Measurements from ENCODE around the gene GNB1.
A peak's percentile ranks its signal among the peaks of the same experiment; 100 is the strongest.
"Not testable (repeated sequence)": the region's sequence is repeated elsewhere in the genome, so short reads cannot be mapped to it uniquely, and the experiment has no call there.

The GNB1 gene

DNA sequence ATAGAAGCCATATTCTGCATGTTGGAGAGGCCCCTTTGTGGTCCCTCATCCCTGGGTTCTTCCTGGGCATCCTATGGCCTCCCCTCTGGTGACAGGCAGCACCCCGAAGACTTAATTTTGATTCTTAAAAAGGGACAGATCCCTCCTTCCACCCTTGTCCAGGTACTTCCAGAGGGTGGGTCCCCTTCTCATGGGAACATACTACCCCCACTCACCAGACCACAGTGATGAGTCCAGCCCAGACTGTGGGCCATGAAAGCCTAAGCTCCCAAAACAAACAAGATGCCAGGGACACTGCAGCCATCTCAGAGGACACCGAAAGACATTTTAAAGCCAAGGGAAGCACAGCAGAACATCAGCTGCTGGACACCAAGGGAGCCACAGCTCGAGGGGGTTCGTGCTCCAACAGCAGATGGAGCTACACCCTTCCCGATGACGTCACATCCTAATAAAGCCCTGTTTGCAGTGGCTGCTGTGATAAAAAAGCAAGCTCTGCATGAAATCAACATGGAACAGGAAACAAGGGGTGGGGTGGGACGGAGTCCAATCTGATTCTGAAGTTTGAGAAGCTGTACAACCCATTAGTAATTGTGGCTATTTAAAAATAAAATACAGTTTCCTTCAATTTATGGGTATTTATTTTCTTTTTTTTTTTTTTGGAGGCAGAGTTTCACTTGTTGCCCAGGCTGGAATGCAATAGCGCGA is 32.4 kb downstream of the GNB1 start:
- no peaks in the 10 kb centered on the region for H3K36me3 ChIP-seq (ENCODE audit: low read length)
- H3K4me3 ChIP-seq (ENCODE audit: insufficient read depth, low read length, poor library complexity, severe bottlenecking), result no peak overlapping the region
- H3K79me2 ChIP-seq (ENCODE audit: insufficient read depth, low read length), result peaks cover 100% of the 10 kb centered on the region
- H4K20me1 ChIP-seq (ENCODE audit: low read depth, low read length), result peaks cover 23% of the 10 kb centered on the region
- no peak overlapping the region for H3K4me2 ChIP-seq (ENCODE audit: low read depth, low read length, poor library complexity, severe bottlenecking)
- TF ChIP-seq, protein P1, sequence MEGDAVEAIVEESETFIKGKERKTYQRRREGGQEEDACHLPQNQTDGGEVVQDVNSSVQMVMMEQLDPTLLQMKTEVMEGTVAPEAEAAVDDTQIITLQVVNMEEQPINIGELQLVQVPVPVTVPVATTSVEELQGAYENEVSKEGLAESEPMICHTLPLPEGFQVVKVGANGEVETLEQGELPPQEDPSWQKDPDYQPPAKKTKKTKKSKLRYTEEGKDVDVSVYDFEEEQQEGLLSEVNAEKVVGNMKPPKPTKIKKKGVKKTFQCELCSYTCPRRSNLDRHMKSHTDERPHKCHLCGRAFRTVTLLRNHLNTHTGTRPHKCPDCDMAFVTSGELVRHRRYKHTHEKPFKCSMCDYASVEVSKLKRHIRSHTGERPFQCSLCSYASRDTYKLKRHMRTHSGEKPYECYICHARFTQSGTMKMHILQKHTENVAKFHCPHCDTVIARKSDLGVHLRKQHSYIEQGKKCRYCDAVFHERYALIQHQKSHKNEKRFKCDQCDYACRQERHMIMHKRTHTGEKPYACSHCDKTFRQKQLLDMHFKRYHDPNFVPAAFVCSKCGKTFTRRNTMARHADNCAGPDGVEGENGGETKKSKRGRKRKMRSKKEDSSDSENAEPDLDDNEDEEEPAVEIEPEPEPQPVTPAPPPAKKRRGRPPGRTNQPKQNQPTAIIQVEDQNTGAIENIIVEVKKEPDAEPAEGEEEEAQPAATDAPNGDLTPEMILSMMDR (IDR thresholded peaks at IDR 0.05; ENCODE audit: insufficient read depth, low read length, poor library complexity, severe bottlenecking), result no peak
- TF ChIP-seq EZH2phosphoT487 (conservative IDR thresholded peaks at IDR 0.05; ENCODE audit: low read length), result no peak
- no peak overlapping the region for H2AFZ ChIP-seq (ENCODE audit: low read depth, low read length, severe bottlenecking)
- H3K9ac ChIP-seq (ENCODE audit: low read length), result no peak overlapping the region
- no peaks in the 10 kb centered on the region for H3K9me2 ChIP-seq (replicated peaks; ENCODE audit: insufficient read depth, low read length)
- 0 out of 2 replicates have a peak overlapping the region, but pooled peaks have one; percentile 18 for H3K27ac ChIP-seq (ENCODE audit: low read depth, low read length)
- no peaks in the 10 kb centered on the region for H3K9me3 ChIP-seq (ENCODE audit: insufficient read depth, low read length)
- H3F3A ChIP-seq (ENCODE audit: insufficient read depth), result peaks cover 17% of the 10 kb centered on the region
- H3K27me3 ChIP-seq (ENCODE audit: low read length), result no peaks in the 10 kb centered on the region

DNA sequence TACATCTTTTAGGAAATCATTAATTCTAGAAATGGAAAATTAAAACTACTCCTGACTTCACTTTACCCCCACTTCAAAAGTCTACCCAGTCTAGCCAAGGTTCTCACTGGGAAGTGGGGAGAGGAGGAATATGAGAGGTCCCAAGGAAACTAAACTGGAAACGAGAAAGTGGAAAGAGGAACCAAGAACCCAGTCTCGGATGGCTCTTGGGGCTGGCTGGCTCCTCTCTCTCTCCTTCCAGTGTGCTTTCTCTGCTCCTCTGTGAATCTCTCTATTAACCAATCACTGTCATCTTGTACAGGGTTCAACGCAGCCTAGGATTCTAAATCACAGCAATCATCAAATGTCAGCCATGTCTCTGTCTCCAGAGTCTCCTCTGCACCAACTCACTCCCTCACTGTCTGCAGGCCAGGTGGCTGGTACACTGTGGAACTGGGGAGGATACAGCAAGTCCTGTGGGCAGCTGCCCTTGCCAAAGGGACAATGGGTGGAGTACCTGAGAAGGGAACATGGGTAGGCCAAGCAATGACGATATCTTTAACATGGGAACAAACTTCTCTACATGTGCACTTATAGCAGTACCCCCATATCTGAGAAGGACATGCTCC is 33.7 kb downstream of the GNB1 start:
- Histone ChIP-seq H3F3A (ENCODE audit: insufficient read depth) (peaks cover 14% of the 10 kb centered on the region), H3K9me2 (replicated peaks; ENCODE audit: insufficient read depth, low read length) (no peaks in the 10 kb centered on the region), H3K79me2 (ENCODE audit: insufficient read depth, low read length) (peaks cover 100% of the 10 kb centered on the region), H3K27ac (ENCODE audit: low read depth, low read length) (0 out of 2 replicates have a peak overlapping the region, but pooled peaks have one; percentile 11), H3K27me3 (ENCODE audit: low read length) (no peaks in the 10 kb centered on the region), H3K36me3 (ENCODE audit: low read length) (no peaks in the 10 kb centered on the region), H3K4me3 (ENCODE audit: insufficient read depth, low read length, poor library complexity, severe bottlenecking) (no peak overlapping the region), H4K20me1 (ENCODE audit: low read depth, low read length) (peaks cover 30% of the 10 kb centered on the region), H3K9ac (ENCODE audit: low read length) (no peak overlapping the region), H3K4me2 (ENCODE audit: low read depth, low read length, poor library complexity, severe bottlenecking) (no peak overlapping the region), H2AFZ (ENCODE audit: low read depth, low read length, severe bottlenecking) (no peak overlapping the region), H3K9me3 (ENCODE audit: insufficient read depth, low read length) (no peaks in the 10 kb centered on the region)
- TF ChIP-seq EZH2phosphoT487 (conservative IDR thresholded peaks at IDR 0.05; ENCODE audit: low read length), result no peak
- TF ChIP-seq, protein P1 (IDR thresholded peaks at IDR 0.05; ENCODE audit: insufficient read depth, low read length, poor library complexity, severe bottlenecking), result no peak

DNA sequence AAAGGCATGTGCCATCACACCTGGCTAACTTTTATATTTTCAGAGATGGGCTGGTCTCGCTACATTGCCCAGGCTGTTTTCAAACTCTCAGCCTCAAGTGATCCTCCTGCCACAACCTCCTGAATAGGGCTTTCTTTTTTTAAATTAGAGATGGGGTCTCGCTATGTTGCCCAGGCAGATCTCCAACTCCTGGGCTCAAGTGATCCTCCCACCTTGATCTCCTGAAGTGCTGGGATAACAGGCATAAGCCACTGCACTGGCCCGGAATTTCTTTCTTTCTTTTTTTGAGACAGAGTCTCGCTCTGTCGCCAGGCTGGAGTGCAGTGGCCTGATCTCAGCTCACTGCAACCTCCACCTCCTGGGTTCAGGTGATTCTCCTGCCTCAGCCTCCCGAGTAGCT is 34.7 kb downstream of the GNB1 start:
- not testable (repeated sequence) for H3K9ac ChIP-seq (ENCODE audit: low read length); H3K27me3 ChIP-seq (ENCODE audit: low read length); H3K36me3 ChIP-seq (ENCODE audit: low read length); H3K4me2 ChIP-seq (ENCODE audit: low read depth, low read length, poor library complexity, severe bottlenecking); H3K4me3 ChIP-seq (ENCODE audit: insufficient read depth, low read length, poor library complexity, severe bottlenecking); H3K9me3 ChIP-seq (ENCODE audit: insufficient read depth, low read length); H3K9me2 ChIP-seq (replicated peaks; ENCODE audit: insufficient read depth, low read length); H2AFZ ChIP-seq (ENCODE audit: low read depth, low read length, severe bottlenecking); H3K27ac ChIP-seq (ENCODE audit: low read depth, low read length)
- Histone ChIP-seq H4K20me1 (ENCODE audit: low read depth, low read length) (peaks cover 30% of the 10 kb centered on the region), H3F3A (ENCODE audit: insufficient read depth) (peaks cover 14% of the 10 kb centered on the region), H3K79me2 (ENCODE audit: insufficient read depth, low read length) (peaks cover 99% of the 10 kb centered on the region)

Data from SU-DHL-6 (cell line).